Smooth muscle cell (in vitro differentiated cells): ENCODE data around the gene ZNF277. TPM values are rescaled to one million over a fixed set of nuclear protein-coding genes. Genes with fewer than 3 reads are reported as not detected.

Experiments used
- DNase-seq: peaks from one replicate; lab custom pipeline; 2025; ENCODE audit not compliant: unreplicated experiment; lab: John Stamatoyannopoulos, UW
- H2AFZ ChIP-seq: fragments of 200-600 bp; sonication (generic); 2 replicates; pipeline ENCODE4 v1.6.0; 2016; ENCODE audit warnings: antibody characterized with exemption, low read depth, mild to moderate bottlenecking
- H3F3A ChIP-seq: fragments of 200-600 bp; sonication (generic); 2 replicates; pipeline ENCODE4 v1.6.0; 2017; ENCODE audit warnings: antibody characterized with exemption, low read depth
- H3K27ac ChIP-seq: fragments of 200-600 bp; sonication (generic); 2 replicates; pipeline ENCODE4 v1.5.1; 2016; ENCODE audit warnings: low read depth, mild to moderate bottlenecking
- H3K27me3 ChIP-seq: fragments of 200-600 bp; sonication (generic); 2 replicates; pipeline ENCODE4 v1.6.1; 2016; ENCODE audit warnings: low read depth, mild to moderate bottlenecking
- H3K36me3 ChIP-seq: fragments of 200-600 bp; sonication (generic); 2 replicates; pipeline ENCODE4 v1.5.1; 2016; ENCODE audit warnings: low read depth
- H3K4me1 ChIP-seq: fragments of 200-600 bp; sonication (generic); 2 replicates; pipeline ENCODE4 v1.5.1; 2016; ENCODE audit warnings: low read depth
- H3K4me2 ChIP-seq: fragments of 200-600 bp; sonication (generic); 2 replicates; pipeline ENCODE4 v1.6.0; 2016; ENCODE audit warnings: mild to moderate bottlenecking
- H3K4me3 ChIP-seq: fragments of 200-600 bp; sonication (generic); 2 replicates; pipeline ENCODE4 v1.5.1; 2016; ENCODE audit warnings: mild to moderate bottlenecking
- H3K79me2 ChIP-seq: fragments of 200-600 bp; sonication (generic); 2 replicates; pipeline ENCODE4 v1.6.0; 2016; ENCODE audit warnings: low read depth, mild to moderate bottlenecking
- H3K9ac ChIP-seq: fragments of 200-600 bp; sonication (generic); 2 replicates; pipeline ENCODE4 v1.6.0; 2016; ENCODE audit warnings: low read depth
- H3K9me3 ChIP-seq: fragments of 200-600 bp; sonication (generic); replicated peaks from 2 replicates; pipeline ENCODE4 v1.5.1; 2016; ENCODE audit warnings: low read depth
- H4K20me1 ChIP-seq: fragments of 200-600 bp; sonication (generic); 2 replicates; pipeline ENCODE4 v1.6.0; 2016; ENCODE audit warnings: low read depth
- WGBS: methylation state at CpG from one replicate; pipeline ENCODE4 v1.1.7; 2016; ENCODE audit warnings: low lambda C conversion rate; 5-methylcytosine and 5-hydroxymethylcytosine counted together
- polyA plus RNA-seq: library from polyadenylated mRNA; unstranded; fragments of >200 nt; fragmentation: Nextera tagmentation; extraction: Ambion mirVana; gene quantifications from 2 replicates; pipeline ENCODE4 v1.2.1, GENCODE V29; 2016
- total RNA-seq: library from RNA; depleted of rRNA; stranded (reverse); fragments of >200 nt; gene quantifications from 2 replicates; pipeline ENCODE4 v1.2.3, GENCODE V29; 2014
- TF ChIP-seq, protein P1 (sequence below): fragments of 200-600 bp; sonication (generic); IDR thresholded peaks from 2 replicates; pipeline ENCODE4 v1.5.1; 2017; ENCODE audit warnings: borderline replicate concordance, mild to moderate bottlenecking, antibody characterized with exemption; ENCODE audit not compliant: insufficient read depth, poor library complexity, severe bottlenecking

Gene ZNF277
- total and polyA plus RNA-seq, 2 experiments from 2014 or later, result 8.4 to 28.0 TPM

DNA sequence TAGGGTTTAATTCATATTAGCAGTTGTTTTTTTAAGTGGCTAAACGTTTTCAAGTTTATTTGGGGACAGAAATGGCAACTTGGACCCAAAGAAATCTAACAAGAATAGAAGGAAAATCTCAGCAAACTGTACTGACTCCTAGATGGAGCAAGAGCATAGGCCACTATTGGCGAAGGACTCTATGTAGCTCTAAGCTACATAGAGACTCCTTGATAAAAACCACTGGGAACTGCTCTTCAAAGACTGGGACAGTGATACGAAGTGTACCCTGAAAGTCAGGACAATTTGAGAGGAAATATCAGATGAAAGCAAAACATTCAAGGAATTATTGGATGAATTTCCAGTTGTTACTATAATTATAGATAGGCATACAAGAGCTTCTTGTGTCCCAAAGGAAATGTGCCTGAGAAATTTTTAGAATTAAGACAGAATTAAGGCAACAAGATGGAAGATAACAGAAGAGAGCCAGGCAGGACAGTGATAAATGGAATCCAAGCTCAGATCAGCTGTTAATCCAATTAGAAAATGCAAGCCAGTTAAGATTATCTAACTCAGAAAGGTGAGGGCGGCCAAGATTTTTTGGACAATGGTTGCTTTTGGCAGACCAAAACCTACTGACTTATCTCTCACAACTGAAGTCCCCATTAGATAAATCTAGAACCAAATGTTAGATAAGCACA is 140.0 kb downstream of the ZNF277 start:
- WGBS, result 93% methylated on average over 4 of the region's 4 CpGs
- H4K20me1 ChIP-seq, result no peaks in the 10 kb centered on the region

DNA sequence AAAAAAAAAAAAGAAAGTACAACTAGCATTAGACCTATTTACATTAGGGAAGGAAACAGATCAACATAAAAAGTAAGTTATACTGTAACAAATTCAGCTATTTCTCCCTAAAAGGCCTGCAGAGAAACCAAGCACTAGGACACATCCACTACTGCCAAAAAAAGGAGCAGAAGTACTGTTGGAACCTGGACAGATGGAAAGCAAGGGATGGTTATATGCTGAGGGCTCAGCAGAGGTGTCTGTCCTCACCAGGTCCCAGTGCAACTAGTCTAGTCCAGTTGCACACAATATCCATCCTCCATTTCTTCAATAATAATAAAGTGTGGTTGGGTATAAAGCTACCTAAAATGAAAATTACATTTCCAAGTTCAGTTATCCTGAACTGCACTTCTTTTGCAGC is 140.6 kb downstream of the ZNF277 start:
- H3K36me3 ChIP-seq, result peaks cover 14% of the 10 kb centered on the region
- H3K4me2 ChIP-seq, result no peak overlapping the region
- no peak overlapping the region for H3K4me3 ChIP-seq
- no peaks in the 10 kb centered on the region for H3K4me1 ChIP-seq
- no peak for DNase-seq
- H3K9me3 ChIP-seq, result peaks cover 7% of the 10 kb centered on the region
- no peaks in the 10 kb centered on the region for H3F3A ChIP-seq
- no peak overlapping the region for H3K9ac ChIP-seq
- H2AFZ ChIP-seq, result no peak overlapping the region
- no peak overlapping the region for H3K27ac ChIP-seq
- H3K27me3 ChIP-seq, result no peaks in the 10 kb centered on the region
- TF ChIP-seq, protein P1, sequence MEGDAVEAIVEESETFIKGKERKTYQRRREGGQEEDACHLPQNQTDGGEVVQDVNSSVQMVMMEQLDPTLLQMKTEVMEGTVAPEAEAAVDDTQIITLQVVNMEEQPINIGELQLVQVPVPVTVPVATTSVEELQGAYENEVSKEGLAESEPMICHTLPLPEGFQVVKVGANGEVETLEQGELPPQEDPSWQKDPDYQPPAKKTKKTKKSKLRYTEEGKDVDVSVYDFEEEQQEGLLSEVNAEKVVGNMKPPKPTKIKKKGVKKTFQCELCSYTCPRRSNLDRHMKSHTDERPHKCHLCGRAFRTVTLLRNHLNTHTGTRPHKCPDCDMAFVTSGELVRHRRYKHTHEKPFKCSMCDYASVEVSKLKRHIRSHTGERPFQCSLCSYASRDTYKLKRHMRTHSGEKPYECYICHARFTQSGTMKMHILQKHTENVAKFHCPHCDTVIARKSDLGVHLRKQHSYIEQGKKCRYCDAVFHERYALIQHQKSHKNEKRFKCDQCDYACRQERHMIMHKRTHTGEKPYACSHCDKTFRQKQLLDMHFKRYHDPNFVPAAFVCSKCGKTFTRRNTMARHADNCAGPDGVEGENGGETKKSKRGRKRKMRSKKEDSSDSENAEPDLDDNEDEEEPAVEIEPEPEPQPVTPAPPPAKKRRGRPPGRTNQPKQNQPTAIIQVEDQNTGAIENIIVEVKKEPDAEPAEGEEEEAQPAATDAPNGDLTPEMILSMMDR, result no peak
- no peaks in the 10 kb centered on the region for H4K20me1 ChIP-seq
- H3K79me2 ChIP-seq, result no peaks in the 10 kb centered on the region

More for the DNA sequence above, 140.0 kb downstream of the ZNF277 start:
- Histone ChIP-seq H3K9ac (no peak overlapping the region), H3K27ac (no peak overlapping the region), H3K4me2 (no peak overlapping the region), H3K9me3 (peaks cover 7% of the 10 kb centered on the region), H3K27me3 (no peaks in the 10 kb centered on the region), H3F3A (no peaks in the 10 kb centered on the region), H3K4me1 (no peaks in the 10 kb centered on the region), H3K79me2 (no peaks in the 10 kb centered on the region), H3K36me3 (peaks cover 14% of the 10 kb centered on the region), H3K4me3 (no peak overlapping the region), H2AFZ (no peak overlapping the region)
- TF ChIP-seq, protein P1, result no peak
- DNase-seq, result no peak

DNA sequence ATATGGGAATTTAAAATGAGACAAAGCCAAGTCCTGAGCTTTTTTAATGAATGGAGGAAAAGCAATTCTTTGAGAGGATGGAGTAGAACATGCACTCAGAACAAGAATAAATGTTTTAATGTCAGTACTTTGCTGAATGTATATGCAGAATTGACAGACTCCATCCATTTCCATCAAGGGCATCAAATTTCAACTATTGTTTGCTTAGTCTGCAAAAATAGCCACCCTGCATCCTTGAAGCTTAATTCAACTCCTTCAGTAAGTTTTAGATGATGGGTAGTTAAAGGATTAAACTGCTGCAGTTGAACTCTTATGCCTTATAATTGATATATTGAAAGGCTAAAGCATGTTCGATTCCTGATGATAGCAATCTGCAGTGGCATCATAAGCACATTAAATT is 144.1 kb downstream of the ZNF277 start:
- Histone ChIP-seq H3K36me3 (no peaks in the 10 kb centered on the region), H4K20me1 (no peaks in the 10 kb centered on the region), H3K27me3 (no peaks in the 10 kb centered on the region), H3K4me1 (no peaks in the 10 kb centered on the region), H3K27ac (no peak overlapping the region), H3K9me3 (no peaks in the 10 kb centered on the region), H3K4me2 (no peak overlapping the region), H3K79me2 (no peaks in the 10 kb centered on the region), H3F3A (no peaks in the 10 kb centered on the region), H3K9ac (no peak overlapping the region), H2AFZ (no peak overlapping the region), H3K4me3 (no peak overlapping the region)
- TF ChIP-seq, protein P1, result no peak
- 100% methylated on average over 1 of the region's 1 CpG for WGBS
- DNase-seq, result no peak

DNA sequence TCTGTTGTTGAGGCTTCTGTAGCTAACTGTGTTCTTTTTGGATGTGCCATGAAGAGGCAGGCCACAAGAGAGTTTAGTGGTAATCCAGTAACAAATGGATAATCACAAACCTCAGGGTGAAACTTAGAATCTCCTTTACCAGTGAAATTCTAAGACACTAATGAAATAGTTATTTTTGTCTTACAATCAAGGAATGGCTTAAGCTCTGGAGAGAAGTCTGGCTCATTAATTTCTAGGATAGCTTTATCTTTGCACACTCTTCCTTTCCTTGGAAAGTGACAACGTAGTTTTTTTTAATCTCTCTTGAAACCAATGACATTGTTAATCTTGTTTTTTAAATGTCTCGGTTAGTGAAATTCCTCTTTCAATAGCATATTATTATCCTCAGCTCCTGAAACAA is 150.1 kb downstream of the ZNF277 start:
- Histone ChIP-seq H3K9me3 (no peaks in the 10 kb centered on the region), H3K4me1 (peaks cover 9% of the 10 kb centered on the region), H3K9ac (no peak overlapping the region), H3K36me3 (no peaks in the 10 kb centered on the region), H3K27me3 (no peaks in the 10 kb centered on the region), H3K79me2 (no peaks in the 10 kb centered on the region), H2AFZ (no peak overlapping the region), H3K4me3 (no peak overlapping the region), H3K4me2 (no peak overlapping the region), H3K27ac (no peak overlapping the region), H3F3A (no peaks in the 10 kb centered on the region), H4K20me1 (no peaks in the 10 kb centered on the region)
- TF ChIP-seq, protein P1, result no peak
- WGBS, result 64% methylated on average over 2 of the region's 2 CpGs
- DNase-seq, result no peak
